Activated CD4-positive, alpha-beta T cell treated with anti-CD3 and anti-CD28 coated beads, Interleukin-2, amount 50 U/mL, for 4 hours (primary cell): ENCODE data around the gene GPR146.

Experiments used
- DNase-seq, 2 experiments: peaks; one replicate each; pipeline ENCODE4 v3.0.0-alpha.2; 2020

GPR146 gene

DNA sequence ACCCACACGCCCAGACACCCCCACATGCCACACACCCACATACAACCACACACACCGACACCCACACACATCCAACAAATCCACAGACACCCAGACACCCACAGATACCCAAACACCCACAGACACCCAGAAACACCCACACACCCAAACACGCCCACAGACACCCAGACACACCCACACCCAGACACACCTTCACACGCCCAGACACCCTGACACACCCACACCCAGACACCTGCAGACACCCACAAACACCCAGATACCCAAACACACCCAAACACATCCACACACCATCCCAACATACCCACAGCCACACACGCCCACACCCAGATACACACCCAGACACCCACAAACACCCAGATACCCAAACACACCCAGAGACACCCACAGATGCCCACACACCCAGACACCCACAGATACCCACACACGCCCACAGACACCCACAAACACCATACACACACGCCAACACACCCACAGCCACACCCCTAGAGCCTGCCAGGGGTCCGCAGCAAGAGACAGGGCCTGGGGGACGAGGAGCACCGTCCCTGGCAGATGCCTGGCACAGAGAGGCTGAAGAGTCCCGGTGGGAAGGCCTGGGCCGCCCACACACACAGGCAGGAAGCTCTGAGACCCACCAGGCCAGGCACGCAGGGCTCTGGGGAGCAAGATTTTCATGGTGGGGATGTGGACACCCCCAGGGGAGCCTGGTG, 32.9 kb upstream of the GPR146 start:
- no peak for DNase-seq

DNA sequence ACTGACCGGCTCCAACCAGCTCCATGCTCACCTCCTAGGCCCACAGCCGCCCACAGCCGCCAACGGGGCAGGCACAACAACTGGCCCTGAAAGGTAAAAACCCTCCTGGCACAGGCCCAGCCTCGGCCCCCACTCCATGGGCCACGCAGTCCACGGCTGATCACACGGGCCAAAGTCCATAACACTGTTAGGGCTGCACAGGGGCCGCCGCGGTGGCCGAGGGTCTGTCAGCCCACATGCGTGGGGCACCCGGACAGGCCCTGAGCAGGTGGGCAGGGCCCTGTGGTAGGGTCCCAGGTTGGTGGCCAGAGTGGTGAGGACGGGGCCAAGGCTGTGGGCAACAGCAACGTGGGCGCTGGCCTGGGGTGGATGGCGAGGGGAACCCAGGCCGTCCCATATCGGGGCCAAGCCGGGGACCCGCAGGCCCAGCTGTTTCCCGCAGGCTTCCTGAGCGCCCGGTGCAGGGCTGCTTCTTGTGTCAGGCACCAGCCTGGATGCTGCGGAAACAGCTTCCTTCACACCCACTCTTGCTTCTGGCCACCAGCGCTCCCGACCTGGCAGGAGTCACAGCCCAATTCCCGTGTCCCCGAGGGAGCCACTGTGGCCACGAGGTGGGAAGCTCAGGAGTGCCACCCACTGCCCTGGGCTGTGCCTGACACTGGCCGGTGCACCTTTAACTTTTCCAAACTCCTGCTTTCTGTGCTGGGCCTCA, 32.2 kb upstream of the GPR146 start:
- DNase-seq, result no peak

DNA sequence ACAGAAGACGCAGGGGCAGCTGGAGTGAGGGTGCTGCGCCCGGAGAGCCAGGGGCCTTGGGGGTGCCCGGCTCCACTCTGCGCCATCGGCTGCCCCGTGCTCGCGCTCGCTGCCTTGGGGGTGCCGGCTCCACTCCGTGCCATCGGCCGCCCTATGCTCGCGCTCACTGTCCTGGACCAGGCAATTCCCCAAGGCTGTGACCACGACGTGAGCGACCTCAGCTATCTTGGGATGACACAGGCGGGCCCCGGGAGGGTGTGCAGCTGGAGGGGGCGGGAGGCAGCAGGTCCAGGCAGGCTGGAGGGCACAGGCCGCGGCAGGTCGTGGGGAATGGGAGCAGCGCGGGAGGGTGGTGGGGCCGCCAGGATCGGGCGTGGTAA, 31.6 kb upstream of the GPR146 start:
- no peak for DNase-seq

DNA sequence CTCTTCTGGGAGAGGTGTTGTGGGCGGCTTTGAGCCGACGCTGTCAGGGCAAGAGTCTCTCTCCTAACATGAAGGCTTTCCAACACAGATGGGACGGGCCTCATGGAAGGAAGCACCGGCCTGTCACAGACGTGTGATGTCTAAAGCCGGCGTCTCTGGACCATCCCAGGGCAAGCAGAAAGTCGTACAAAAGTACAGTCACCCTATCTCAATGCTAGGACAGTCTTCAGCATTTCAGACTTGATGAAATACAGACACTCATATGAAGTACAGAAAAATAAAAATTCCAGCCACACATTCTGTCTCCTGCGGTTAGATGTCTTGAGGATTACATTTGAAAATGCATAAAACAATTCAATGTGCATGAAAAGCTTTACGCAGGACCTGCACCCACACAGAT, 30.8 kb upstream of the GPR146 start:
- no peak for DNase-seq

DNA sequence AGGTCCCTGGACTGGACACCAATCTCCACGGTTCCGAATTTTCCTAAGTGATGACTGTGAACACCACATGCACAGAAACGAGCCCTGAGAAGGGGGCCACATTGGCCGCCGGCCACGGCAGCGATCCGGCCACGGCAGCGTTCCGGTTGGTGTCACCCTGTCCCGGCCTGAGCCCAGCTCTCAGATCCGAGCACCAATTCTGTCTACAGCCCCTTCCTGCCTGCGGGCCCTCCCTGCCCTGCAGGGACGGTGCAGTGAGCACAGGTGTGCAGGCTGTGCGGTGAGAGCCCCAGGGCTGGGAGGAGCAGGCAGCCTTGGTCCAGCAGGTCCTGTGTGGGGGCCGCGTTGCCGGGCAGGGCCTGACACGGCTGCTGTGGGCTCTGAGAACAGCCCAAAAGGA, 29.7 kb upstream of the GPR146 start:
- DNase-seq, result no peak

DNA sequence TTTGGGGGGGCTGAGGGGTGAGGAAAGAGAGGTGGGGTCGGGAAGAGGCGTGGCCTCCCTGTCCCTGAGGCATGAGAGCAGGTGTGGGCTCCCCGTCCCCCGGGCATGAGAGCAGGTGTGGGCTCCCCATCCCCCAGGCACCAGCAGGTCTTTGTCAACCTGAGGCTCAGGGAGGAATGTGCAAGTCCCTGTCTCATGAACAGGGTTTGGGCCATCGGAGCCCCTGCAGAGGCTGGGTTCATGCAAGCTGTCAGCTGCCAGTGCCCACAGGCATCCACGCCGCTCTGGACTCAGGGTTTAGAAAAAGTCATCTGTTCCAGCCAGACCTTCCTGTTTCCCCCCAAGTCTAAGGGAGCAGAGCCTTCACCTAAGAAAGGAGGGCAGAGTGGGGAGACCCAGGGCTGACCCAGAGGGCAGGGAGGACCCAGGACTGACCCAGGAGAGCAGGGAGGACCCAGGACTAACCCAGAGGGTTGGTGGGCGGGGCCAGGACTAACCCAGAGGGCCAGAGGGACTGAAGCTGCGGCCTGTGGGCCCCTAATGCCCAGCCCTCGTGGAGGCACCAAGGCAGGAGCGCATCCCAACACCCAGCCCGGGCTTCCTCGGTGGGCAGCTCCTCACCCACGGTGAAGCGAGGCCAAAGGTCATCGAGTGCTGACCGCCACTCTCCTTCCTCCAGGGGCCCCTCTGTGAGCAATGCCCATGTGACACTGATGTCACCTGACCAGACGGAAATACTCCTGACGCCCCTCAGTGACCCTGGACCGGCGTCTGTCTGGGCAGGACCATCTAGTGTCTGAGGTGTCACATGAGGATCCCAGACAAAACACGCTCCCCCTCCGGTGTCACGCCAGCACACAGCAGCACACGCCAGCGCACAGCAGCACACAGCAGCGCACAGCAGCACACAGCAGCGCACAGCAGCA, 28.9 kb upstream of the GPR146 start:
- no peak for DNase-seq

DNA sequence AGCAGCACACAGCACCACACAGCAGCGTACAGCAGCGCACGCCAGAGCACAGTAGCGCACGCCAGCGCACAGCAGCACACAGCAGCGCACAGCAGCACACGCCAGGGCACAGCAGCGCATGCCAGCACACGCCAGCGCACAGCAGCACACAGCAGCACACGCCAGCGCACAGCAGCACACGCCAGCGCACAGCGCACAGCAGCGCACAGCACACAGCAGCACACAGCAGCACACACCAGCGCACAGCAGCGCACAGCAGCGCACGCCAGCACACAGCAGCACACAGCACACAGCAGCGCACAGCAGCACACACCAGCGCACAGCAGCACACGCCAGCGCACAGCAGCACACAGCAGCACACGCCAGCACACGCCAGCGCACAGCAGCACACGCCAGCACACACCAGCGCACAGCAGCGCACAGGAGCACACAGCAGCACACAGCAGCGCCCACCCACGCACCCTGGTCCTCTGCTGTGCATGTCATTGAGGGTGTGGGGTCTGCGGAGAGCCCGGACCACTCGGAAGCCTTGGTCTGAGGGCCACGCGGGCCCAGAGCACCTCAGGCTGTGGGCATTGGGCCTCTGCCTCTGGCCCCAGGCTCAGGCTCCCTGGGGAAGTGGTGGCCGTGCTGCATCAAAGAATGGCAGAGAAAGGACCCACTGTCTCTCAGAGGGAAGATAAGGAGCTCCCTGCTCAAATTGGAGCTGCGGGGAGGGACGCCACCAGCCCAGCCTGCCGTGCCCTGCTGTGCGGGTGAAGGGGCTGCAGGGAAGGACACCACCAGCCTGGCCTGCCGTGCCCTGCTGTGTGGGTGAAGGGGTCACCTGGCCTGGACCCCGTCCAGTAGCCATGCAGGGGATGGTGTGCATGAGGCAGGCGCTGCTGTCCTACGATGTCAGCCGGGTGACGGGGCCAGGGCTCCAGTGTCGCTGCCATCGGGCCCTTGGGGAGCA, 27.5 kb upstream of the GPR146 start:
- DNase-seq, result no peak

DNA sequence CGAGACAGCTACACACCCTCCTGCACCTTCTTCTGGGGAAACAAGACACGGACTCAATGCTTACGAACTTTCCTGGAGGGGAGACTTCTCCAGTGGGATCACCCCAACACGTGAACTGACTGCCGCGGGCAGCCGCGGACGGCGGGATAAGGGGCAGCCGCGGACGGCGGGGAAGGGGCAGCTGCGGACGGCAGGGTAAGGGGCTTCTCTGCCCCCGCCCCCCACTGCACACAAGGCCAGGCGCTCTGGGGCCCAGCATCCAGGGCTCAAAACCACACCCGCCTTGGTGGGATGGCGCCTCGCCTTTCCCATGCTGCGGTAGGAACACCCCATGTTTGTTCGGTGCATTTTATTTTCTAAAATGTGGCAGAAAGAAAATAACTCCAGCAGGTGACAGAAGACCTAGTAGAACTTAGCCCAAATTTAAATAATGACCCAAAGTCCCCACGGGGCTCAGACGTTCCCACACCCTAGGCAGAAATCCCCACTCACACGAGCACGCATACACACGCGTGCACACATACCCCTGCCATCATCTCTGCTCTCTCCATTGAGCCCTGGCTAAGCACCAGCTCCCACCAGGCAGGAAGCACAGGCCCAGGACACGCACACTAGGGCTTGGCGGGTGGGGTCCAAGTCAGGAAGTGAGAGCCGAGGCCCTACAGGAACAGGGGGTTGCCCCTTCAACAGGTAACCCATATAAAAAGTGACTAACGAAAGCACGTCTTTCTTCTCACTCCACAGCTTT, 26.6 kb upstream of the GPR146 start:
- no peak for DNase-seq

DNA sequence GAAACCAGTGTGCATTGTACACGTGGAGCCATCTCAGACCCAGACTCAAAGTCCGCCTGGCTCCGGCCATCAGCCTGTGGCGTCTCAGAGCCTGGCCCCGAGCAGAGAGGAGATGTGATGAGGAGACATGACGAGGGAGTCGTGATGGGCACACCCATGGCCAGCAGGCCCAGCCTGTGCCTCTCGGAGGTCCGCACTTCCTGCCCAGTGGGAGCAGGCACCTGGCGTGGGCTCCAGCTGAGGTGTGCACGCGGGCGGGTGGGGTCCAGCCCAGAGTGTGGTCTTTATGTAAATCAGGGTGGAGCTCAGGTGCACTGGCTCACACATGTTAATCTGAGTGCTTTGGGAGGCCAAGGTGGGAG, 26.0 kb upstream of the GPR146 start:
- no peak for DNase-seq

DNA sequence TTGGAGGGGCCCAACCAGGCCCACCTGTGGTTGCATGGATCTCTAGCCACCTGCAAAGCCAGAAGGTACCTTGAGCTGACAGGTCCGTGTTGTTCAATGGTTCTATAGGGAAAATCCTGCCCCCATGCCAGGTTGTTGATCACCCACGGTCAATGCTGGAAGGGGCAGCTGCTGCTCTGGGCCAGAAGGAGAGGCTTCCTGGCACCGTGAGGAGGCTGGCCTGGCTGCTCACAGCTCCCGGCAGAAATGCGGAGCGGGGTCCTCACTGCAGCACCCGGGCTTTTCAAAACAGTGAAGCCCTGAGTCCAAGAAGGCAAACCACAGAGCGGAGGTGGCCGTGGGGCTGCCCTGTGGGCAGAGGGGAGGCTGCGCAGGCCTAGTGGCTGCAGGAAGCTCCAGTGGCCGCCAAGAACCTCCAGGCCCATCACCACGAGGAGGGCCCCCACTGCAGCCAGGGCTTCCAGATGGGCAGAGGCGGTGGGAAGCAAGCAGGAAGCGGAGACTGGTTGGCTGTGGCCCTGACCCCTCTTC, 25.0 kb upstream of the GPR146 start:
- no peak for DNase-seq

DNA sequence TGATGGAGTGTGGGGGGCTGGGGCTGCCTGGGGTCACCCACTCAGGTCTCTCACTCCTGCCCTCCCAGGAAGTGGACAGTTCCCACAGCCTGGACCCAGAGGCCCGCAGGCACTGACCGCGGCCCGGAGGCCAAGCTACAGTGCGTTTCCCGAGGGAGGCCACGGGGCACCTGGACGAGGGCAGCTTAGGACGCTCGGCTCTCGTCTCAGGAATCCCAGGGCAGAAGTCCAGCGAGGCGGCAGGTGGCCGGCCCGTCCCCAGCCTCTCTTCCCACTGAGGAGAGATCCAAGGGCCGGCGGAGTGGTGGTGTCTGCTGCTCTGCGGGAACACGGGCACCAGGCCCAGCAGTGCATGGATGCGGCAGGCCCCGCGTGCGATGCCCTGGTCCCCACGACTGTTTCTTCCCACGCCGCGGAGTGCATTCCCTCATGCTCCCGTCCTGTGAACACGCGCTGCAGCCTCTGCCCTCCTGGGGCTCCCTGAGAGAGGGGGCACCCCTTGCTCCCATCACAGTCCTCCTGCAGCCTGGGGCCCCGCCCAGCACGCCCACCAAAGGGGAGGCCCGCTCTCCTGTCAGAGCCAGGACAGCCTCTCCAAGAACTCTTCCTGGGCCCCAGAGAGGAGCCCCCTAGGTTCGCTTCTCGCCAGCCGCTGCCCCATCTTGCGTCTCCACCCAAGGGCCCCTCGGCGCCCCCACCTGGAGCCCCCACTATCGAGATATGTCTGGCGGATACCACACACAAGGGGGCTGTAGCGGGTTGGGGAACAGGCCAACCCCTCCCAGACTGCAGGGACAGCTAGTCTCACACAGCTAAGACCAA, 24.3 kb upstream of the GPR146 start:
- no peak for DNase-seq

DNA sequence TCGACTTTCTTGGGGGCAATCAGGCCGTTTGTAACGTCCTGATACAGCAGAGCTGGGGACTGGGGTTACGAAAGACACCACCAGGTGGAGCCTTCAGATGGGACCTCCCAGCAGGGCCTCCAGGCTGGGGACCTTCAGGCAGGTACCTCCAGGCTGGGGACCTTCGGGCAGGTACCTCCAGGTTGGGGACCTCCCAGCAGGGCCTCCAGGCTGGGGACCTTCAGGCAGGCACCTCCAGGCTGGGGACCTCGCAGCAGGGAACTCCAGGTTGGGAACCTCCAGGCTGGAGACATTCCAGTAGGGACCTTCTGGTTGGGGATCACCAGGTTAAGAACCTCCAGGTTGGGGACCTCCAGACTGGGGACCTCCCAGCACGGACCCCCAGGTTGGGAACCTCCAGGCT, 23.5 kb upstream of the GPR146 start:
- DNase-seq, result no peak

DNA sequence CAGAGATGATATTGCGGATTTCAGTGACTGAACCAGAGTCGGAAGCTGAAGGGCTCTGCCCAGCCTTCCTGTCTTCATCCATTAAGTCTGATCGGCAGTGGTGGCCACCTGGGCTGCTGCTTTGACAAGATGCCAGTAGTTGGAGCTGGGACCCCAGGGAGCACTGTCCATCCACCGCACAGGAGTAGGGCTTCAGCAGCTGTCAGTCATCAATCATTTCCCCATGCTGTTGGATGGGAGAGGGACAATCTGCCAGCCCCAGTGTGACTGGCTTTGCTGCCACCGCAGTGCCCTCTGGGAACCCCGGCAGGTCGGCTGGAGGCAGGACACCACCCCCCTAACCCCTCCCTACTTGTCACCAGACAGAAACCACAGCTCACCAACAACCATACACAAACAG, 23.0 kb upstream of the GPR146 start:
- DNase-seq, result no peak

DNA sequence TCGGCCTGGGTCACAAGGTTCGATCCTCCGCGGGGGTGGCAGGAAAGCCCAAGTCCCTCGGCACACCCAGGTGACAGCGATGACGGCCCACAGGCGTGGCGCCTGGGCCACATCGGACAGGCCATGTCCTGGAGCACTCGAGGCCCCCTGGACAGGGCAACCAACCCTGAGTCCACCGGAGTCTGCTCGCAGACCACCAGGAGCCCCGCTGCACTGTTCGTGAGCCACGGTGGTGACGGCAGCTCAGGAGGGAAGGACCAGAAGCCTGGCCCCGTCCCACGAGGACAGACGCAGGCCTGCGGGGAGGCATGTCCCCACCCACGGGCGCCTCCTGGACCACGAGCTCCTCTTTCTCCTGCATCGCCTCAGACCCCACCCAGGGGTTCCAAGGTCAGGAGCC, 22.4 kb upstream of the GPR146 start:
- no peak for DNase-seq

DNA sequence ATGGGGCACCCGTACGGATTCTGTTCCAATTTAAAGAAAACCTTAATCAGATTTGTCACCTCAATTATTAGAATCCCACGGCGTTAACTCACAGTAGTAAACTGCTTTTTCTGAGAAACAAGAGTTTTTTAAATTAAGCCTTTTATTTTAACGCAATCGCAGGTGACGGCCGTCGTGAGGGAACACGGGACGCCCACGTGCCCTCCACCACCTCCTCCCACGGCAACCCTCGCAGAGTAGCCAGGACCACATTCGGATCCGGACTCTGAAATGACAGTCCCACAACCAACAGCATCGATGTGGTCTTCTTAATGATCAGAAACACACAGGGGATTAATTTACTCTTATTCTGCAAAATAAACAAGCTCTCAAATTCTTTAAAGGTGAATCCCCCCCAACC, 22.0 kb upstream of the GPR146 start:
- DNase-seq, result no peak

DNA sequence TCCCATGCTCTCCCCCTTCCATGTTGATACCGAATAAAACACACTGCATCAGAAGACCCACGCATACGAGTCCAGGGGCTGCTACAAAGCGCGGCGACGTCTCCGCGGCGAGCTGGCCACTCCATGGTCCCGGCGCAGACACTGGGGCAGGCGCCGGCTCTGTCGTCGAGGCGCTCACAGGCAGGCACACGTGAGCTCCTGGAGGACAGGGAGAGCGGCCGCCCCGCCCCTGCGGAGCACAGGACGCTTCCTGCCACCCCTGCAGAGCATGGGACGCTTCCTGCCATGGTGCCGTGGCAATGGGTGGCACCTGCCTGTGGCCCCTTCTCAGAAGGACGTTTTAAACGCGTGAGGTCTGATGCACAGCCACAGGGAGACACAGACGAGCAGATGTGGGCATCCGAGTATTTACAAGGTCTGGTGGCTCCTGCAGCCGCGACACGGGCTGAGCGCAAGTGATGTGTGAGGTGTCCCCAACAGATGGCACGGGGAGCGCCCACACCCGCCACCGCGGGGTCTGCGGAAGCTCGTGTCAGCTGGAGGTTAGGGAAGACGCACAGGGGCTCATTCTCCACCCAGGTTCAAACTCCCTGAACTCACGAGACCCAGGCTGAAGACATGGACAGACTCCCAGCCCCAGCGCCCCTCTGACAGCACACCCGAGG, 21.4 kb upstream of the GPR146 start:
- no peak for DNase-seq

DNA sequence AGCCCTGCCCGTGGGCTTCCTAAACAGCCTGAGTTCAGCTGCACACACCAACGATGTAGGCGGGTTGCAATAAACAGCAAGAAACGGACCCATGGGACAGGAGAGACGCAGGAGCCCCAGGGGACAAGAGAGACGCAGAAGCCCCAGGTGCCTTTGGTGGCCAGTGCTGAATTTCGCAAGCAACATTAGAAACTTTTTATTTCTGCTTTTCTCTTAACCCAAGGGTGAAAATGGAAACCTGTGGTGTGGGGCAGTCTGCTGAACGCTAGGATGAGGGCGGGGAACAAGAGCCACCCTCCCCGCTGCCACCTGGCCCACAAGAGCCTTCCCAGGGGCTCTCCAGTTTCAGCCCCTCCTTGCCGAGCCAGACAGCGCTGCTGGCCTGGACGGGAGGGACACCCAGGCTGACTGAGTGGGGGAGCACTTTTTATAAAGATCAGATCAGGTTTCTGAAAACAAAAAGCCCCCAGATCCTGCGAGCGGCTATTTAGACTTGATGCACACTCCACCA, 20.0 kb upstream of the GPR146 start:
- DNase-seq, result no peak

DNA sequence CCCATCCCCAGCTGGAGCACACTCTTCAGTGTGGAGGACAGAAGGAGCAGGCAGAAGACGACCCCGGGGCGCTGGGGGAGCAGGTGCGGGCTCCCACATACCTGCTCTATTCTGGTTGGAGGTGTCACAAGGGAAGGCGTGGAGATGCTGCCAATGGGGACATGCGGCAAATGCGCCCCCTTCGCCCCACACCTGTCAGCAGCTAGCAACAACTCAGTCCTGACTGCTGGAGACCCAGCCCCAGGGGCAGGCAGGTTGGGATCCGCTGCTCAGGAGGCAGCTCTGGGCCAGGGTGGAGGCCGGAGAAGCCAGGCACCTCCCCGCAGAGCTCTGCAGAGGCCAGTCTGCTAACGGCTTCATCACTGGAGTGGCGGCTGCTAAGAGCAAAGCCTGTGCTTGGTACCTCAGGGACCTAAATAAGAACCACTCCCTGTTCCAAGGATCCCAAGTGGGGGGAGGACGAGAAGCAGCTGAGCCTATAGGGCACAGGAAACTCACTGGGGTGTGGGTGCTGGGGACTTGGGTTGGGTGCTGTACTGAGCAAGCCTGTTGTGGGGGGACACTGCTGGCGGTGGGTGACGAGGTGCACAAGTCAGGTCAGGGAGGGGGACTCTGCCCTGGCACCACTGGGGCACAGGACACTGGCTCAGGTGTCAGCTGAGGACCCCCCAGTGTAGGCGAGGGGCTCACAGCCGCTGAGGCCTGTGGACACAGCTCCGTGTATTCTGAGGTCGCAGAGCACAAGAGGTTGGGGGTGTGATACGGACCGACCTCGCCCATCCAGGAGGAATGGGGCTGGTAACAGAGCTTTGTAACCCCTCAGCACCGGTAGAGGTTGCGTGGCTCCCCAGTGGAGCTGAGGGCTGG, 19.2 kb upstream of the GPR146 start:
- no peak for DNase-seq
